BLaER1 treated with 17β-estradiol and CSF1 and Interleukin-3, amounts not matched to agents 10 nM and 100 nM (cell line): Measurements from ENCODE around the gene UNK.
A peak's percentile ranks its signal among the peaks of the same experiment; 100 is the strongest.

Experiments
- H3K27ac ChIP-seq, 11 experiments: shearing (Covaris generic); formaldehyde crosslinking; 2 replicates each; pipeline ENCODE4 v1.8.1; 2022
- H3K27me3 ChIP-seq, 11 experiments: shearing (Covaris generic); formaldehyde crosslinking; 2 replicates each; pipeline ENCODE4 v1.8.1; 2022
- H3K36me3 ChIP-seq, 11 experiments: shearing (Covaris generic); formaldehyde crosslinking; 2 replicates each; pipeline ENCODE4 v1.8.1; 2022
- H3K4me1 ChIP-seq, 10 experiments: shearing (Covaris generic); formaldehyde crosslinking; 2 replicates each; pipeline ENCODE4 v1.8.1; 2022
- H3K4me2 ChIP-seq, 11 experiments: shearing (Covaris generic); formaldehyde crosslinking; 2 replicates each; pipeline ENCODE4 v1.8.1; 2022
- H3K4me3 ChIP-seq, 10 experiments: shearing (Covaris generic); formaldehyde crosslinking; 2 replicates each; pipeline ENCODE4 v1.8.1; 2022
- H3K9ac ChIP-seq, 11 experiments: shearing (Covaris generic); formaldehyde crosslinking; 2 replicates each; pipeline ENCODE4 v1.8.1; 2022
- H3K9me3 ChIP-seq, 11 experiments: shearing (Covaris generic); formaldehyde crosslinking; replicated peaks in 1 of 11; 2 replicates each; pipeline ENCODE4 v1.8.1; 2022
- H4K20me1 ChIP-seq, 11 experiments: shearing (Covaris generic); formaldehyde crosslinking; 2 replicates each; pipeline ENCODE4 v1.8.1; 2022
- Cebpa-rat ChIP-seq, 11 experiments: shearing (Covaris generic); IDR thresholded peaks; 2 replicates each; pipeline ENCODE4 v1.8.1; 2022

Gene UNK

DNA sequence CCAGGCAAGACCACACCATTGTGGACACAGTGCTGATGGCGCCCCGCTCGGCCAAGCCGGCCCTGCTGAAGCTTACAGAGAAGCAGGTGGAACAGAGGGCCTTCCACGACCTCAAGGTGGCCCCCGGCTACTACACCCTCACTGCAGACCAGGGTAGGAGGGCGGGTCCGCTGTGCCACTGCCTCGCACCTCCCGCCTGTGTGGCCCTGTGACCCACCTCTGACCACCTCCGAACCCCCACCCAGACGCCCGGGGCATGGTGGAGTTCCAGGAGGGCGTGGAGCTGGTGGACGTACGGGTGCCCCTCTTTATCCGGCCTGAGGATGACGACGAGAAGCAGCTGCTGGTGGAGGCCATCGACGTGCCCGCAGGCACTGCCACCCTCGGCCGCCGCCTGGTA, 42.3 kb upstream of the UNK start:
- Histone ChIP-seq H3K27me3 (no peaks in the 10 kb centered on the region), H3K9me3 (no peaks in the 10 kb centered on the region), H3K27ac (peak overlapping the region in 2 of 11 experiments; percentile 8 to 26; a peak in 2 of 22 replicates), H4K20me1 (no peaks in the 10 kb centered on the region), H3K4me2 (no peak overlapping the region), H3K4me3 (no peak overlapping the region), H3K4me1 (peaks cover 17 to 41% (median 26%) of the 10 kb centered on the region in 10 experiments), H3K9ac (no peak overlapping the region), H3K36me3 (no peaks in the 10 kb centered on the region)
- TF ChIP-seq Cebpa-rat (IDR thresholded peaks at IDR 0.05), result no peak

DNA sequence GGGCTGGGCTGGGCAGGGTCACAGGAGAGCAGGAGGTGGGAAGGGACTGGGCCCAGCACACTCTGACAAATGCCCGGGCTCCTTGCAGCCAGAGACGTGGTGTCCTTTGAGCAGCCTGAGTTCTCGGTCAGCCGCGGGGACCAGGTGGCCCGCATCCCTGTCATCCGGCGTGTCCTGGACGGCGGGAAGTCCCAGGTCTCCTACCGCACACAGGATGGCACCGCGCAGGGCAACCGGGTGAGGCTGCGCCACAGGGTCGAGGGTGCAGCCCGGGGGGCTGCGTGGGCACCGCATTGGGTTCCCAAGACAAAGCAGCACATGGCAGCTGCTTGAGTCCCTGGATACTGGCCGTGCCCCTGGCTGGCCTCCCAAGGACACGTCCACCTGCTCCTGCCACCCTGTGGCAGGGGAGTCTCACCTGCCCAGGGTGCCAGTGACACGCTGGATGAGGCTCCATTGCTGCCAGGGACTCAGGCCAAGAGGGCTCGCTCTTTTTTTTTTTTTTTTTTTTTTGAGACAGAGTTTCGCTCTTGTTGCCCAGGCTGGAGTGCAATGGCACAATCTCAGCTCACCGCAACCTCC, 40.9 kb upstream of the UNK start:
- no peak for TF ChIP-seq Cebpa-rat (IDR thresholded peaks at IDR 0.05)
- H3K9me3 ChIP-seq, result no peaks in the 10 kb centered on the region
- no peak overlapping the region for H3K9ac ChIP-seq
- H3K27me3 ChIP-seq, result no peaks in the 10 kb centered on the region
- H4K20me1 ChIP-seq, result no peaks in the 10 kb centered on the region
- H3K36me3 ChIP-seq, result no peaks in the 10 kb centered on the region
- H3K4me2 ChIP-seq, result no peak overlapping the region
- no peak overlapping the region for H3K27ac ChIP-seq
- H3K4me1 ChIP-seq, result peaks cover 11 to 35% (median 17%) of the 10 kb centered on the region in 10 experiments
- H3K4me3 ChIP-seq, result no peak overlapping the region

- Histone ChIP-seq H3K4me2 (no peak overlapping the region), H3K27me3 (no peaks in the 10 kb centered on the region), H3K36me3 (no peaks in the 10 kb centered on the region), H3K9me3 (no peaks in the 10 kb centered on the region), H3K27ac (no peak overlapping the region), H4K20me1 (no peaks in the 10 kb centered on the region), H3K4me1 (peaks cover 15 to 35% (median 30%) of the 10 kb centered on the region in 10 experiments; a peak in 19 of 20 replicates), H3K9ac (no peak overlapping the region), H3K4me3 (no peak overlapping the region)
- TF ChIP-seq Cebpa-rat (IDR thresholded peaks at IDR 0.05), result no peak
Observed at GRCh38 chr17:75748706-75749105, 35.9 kb upstream of the UNK start.

DNA sequence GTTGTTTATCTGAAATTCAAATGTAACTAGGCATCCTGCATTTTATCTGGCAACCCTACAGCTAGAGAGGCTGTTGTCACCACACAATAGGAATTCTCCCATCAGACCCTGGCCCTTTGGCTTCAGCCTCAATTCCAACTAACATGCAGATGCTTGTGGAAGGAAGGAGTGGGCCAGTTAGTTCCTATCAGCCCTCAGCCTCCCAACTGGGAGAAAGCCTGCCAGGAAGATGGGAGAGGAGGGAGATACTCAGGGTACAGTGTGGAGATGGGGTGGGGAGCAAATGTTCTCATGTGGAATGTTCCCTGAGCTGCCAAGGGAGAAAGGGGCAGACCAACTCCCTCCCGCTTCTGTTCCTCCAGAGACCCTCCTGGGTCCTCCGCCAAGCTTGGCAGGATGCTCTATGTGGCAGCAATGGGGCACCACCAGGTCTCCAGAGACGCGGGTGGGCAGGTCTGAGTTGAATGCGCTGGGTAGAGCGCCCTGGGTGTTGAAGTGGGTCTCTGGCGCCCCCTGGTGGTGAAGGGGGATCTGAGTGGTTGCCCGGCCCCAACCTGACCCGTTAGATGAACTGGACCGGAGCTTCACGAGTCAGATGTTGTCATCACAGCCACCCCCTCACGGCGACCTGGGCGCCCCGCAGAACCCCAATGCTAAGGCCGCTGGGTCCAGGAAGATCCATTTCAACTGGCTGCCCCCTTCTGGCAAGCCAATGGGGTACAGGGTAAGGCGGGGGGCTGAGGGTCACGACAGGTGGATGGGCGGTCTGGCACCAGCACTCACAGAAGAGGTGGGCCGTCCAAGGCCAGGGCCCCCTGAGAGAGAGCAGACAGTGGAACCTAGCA, 34.8 kb upstream of the UNK start:
- no peaks in the 10 kb centered on the region for H4K20me1 ChIP-seq
- H3K27ac ChIP-seq, result peak overlapping the region in 2 of 11 experiments; percentile 17 to 38; a peak in 3 of 22 replicates
- peaks cover 25 to 46% (median 40%) of the 10 kb centered on the region in 10 experiments for H3K4me1 ChIP-seq
- TF ChIP-seq Cebpa-rat (IDR thresholded peaks at IDR 0.05), result no peak
- no peaks in the 10 kb centered on the region for H3K36me3 ChIP-seq
- peak overlapping the region; percentile 66 to 91 (median 74) for H3K4me2 ChIP-seq
- H3K9ac ChIP-seq, result peak overlapping the region in 7 of 11 experiments; percentile 6 to 45 (median 24); a peak in 9 of 22 replicates
- no peaks in the 10 kb centered on the region for H3K9me3 ChIP-seq
- H3K4me3 ChIP-seq, result no peak overlapping the region; a peak in 1 of 20 replicates
- H3K27me3 ChIP-seq, result no peaks in the 10 kb centered on the region

- H4K20me1 ChIP-seq, result no peaks in the 10 kb centered on the region
- H3K36me3 ChIP-seq, result no peaks in the 10 kb centered on the region
- no peaks in the 10 kb centered on the region for H3K27me3 ChIP-seq
- no peak overlapping the region for H3K4me2 ChIP-seq
- H3K9me3 ChIP-seq, result no peaks in the 10 kb centered on the region
- no peak overlapping the region for H3K9ac ChIP-seq
- H3K4me1 ChIP-seq, result peaks cover 36 to 57% (median 51%) of the 10 kb centered on the region in 10 experiments
- TF ChIP-seq Cebpa-rat (IDR thresholded peaks at IDR 0.05), result no peak
- H3K4me3 ChIP-seq, result no peak overlapping the region
- no peak overlapping the region for H3K27ac ChIP-seq
Observed at GRCh38 chr17:75750661-75751423, 33.8 kb upstream of the UNK start.

- no peaks in the 10 kb centered on the region for H3K9me3 ChIP-seq
- H3K27ac ChIP-seq, result no peak overlapping the region
- peaks cover 0 to under 1% (median 0%) of the 10 kb centered on the region in 11 experiments; a peak in 1 of 22 replicates for H3K36me3 ChIP-seq
- no peaks in the 10 kb centered on the region for H3K27me3 ChIP-seq
- peaks cover 46 to 63% (median 59%) of the 10 kb centered on the region in 10 experiments for H3K4me1 ChIP-seq
- no peak for TF ChIP-seq Cebpa-rat (IDR thresholded peaks at IDR 0.05)
- H3K4me2 ChIP-seq, result no peak overlapping the region
- H3K9ac ChIP-seq, result no peak overlapping the region
- no peaks in the 10 kb centered on the region for H4K20me1 ChIP-seq
- H3K4me3 ChIP-seq, result no peak overlapping the region
Observed at GRCh38 chr17:75751676-75752404, 32.8 kb upstream of the UNK start.

- no peak overlapping the region for H3K4me3 ChIP-seq
- H3K36me3 ChIP-seq, result peaks cover 0 to 6% (median under 1%) of the 10 kb centered on the region in 11 experiments; a peak in 7 of 22 replicates
- no peaks in the 10 kb centered on the region for H3K27me3 ChIP-seq
- no peak overlapping the region for H3K9ac ChIP-seq
- H3K27ac ChIP-seq, result no peak overlapping the region
- no peaks in the 10 kb centered on the region for H4K20me1 ChIP-seq
- H3K4me1 ChIP-seq, result peaks cover 47 to 59% (median 57%) of the 10 kb centered on the region in 10 experiments
- TF ChIP-seq Cebpa-rat (IDR thresholded peaks at IDR 0.05), result no peak
- 0 out of 22 replicates have a peak overlapping the region, but pooled peaks of 1 of the 11 experiments have one; percentile 5 for H3K4me2 ChIP-seq
- no peaks in the 10 kb centered on the region for H3K9me3 ChIP-seq
Observed at GRCh38 chr17:75752405-75752709, 32.2 kb upstream of the UNK start.

GRCh38 chr17:75752802-75753513, 31.6 kb upstream of the UNK start:
- Histone ChIP-seq H3K4me1 (peaks cover 43 to 55% (median 52%) of the 10 kb centered on the region in 10 experiments), H3K27me3 (no peaks in the 10 kb centered on the region), H4K20me1 (no peaks in the 10 kb centered on the region), H3K4me3 (peak overlapping the region; percentile 53 to 70 (median 58)), H3K36me3 (peaks cover 2 to 12% (median 6%) of the 10 kb centered on the region in 11 experiments; a peak in 15 of 22 replicates), H3K9ac (peak overlapping the region; percentile 70 to 85 (median 82)), H3K4me2 (peak overlapping the region; percentile 73 to 97 (median 91)), H3K9me3 (no peaks in the 10 kb centered on the region), H3K27ac (peak overlapping the region; percentile 50 to 88 (median 80); a peak in 21 of 22 replicates)
- no peak for TF ChIP-seq Cebpa-rat (IDR thresholded peaks at IDR 0.05)
